NK-92 (cell line): ENCODE results near the gene CIRBP.

Experiments
- DNase-seq: peaks from one replicate; lab custom pipeline; 2025; ENCODE audit not compliant: unreplicated experiment; lab: John Stamatoyannopoulos, UW

The CIRBP gene

GRCh38 chr19:1269065-1269477 lies at the start of gene CIRBP:
Gene CIRBP (plus strand): TSS chr19:1269332. CDS start chr19:1270934, 1,602 bp downstream.
- DNase-seq: peak; percentile 82

- DNase-seq: no peak
These were observed 49.2 kb upstream of the CIRBP start for GRCh38 chr19:1219786-1220476.

GRCh38 chr19:1220477-1220930 lies 48.6 kb upstream of the CIRBP start:
- DNase-seq: no peak

- no peak for DNase-seq
These were observed 47.9 kb upstream of the CIRBP start for GRCh38 chr19:1220976-1221903.

GRCh38 chr19:1221904-1222255 lies 47.3 kb upstream of the CIRBP start:
- no peak for DNase-seq

GRCh38 chr19:1222394-1222793 lies 46.7 kb upstream of the CIRBP start:
- DNase-seq: no peak

GRCh38 chr19:1223018-1223855 lies 45.9 kb upstream of the CIRBP start:
- DNase-seq: no peak

GRCh38 chr19:1224047-1224825 lies 44.9 kb upstream of the CIRBP start:
- DNase-seq: no peak

- no peak for DNase-seq
These were observed 44.3 kb upstream of the CIRBP start for GRCh38 chr19:1224847-1225246.

- DNase-seq: no peak
These were observed 43.5 kb upstream of the CIRBP start for GRCh38 chr19:1225440-1226226.

- DNase-seq: no peak
These were observed 43.0 kb upstream of the CIRBP start for GRCh38 chr19:1226227-1226518.

- no peak for DNase-seq
These were observed 42.4 kb upstream of the CIRBP start for GRCh38 chr19:1226522-1227303.

- DNase-seq: no peak
These were observed 41.7 kb upstream of the CIRBP start for GRCh38 chr19:1227304-1228054.

- DNase-seq: no peak
These were observed 40.8 kb upstream of the CIRBP start for GRCh38 chr19:1228161-1228957.

GRCh38 chr19:1229056-1229923 lies 39.8 kb upstream of the CIRBP start:
- no peak for DNase-seq

- no peak for DNase-seq
These were observed 39.0 kb upstream of the CIRBP start for GRCh38 chr19:1229924-1230782.
